22Rv1 (cell line): Measurements from ENCODE around the gene PRAME.

Experiments used
- CTCF ChIP-seq: fragments of 450-650 bp; IDR thresholded peaks from 2 replicates; pipeline ENCODE4 v1.5.1; 2017; ENCODE audit warnings: mild to moderate bottlenecking
- ZFX ChIP-seq: fragments of 450-650 bp; IDR thresholded peaks from 2 replicates; pipeline ENCODE4 v1.6.1; 2017; ENCODE audit warnings: antibody characterized with exemption, borderline replicate concordance

- TF ChIP-seq ZFX (no peak), CTCF (no peak)
These were observed 30.3 kb downstream of the PRAME start for GRCh38 chr22:22528780-22529179.
